PFSK-1 (cell line): ENCODE measurements around the gene INS.

Experiments used
- FOXP2 ChIP-seq: optimal IDR thresholded peaks from 2 replicates; pipeline ENCODE3; 2011; ENCODE audit warnings: borderline replicate concordance, control low read depth, inconsistent platforms; ENCODE audit not compliant: insufficient read depth; ENCODE audit errors: extremely low read length, extremely low read depth
- POLR2AphosphoS5 ChIP-seq: IDR thresholded peaks from 2 replicates; pipeline ENCODE4 v1.6.1; 2012; ENCODE audit warnings: low read depth, mild to moderate bottlenecking, control low read depth, low read length, moderate library complexity
- SIN3A ChIP-seq: IDR thresholded peaks from 2 replicates; pipeline ENCODE4 v1.6.1; 2012; ENCODE audit warnings: mild to moderate bottlenecking, low read length, moderate library complexity, borderline replicate concordance; ENCODE audit not compliant: insufficient read depth
- TAF1 ChIP-seq: IDR thresholded peaks from 2 replicates; pipeline ENCODE4 v1.6.1; 2012; ENCODE audit warnings: low read length, control low read depth, borderline replicate concordance; ENCODE audit not compliant: insufficient read depth
- TF ChIP-seq, protein P1 (sequence below), 2 experiments: IDR thresholded peaks; 2 replicates each; pipeline versions ENCODE4 v1.6.1 to v1.8.0; 2011 to 2012; ENCODE audit warnings: low read depth in 2 of 2, low read length in 2 of 2, control low read depth in 1 of 2, inconsistent platforms in 1 of 2, mild to moderate bottlenecking in 1 of 2, moderate library complexity in 1 of 2; ENCODE audit not compliant: insufficient read depth in 1 of 2

INS gene

DNA sequence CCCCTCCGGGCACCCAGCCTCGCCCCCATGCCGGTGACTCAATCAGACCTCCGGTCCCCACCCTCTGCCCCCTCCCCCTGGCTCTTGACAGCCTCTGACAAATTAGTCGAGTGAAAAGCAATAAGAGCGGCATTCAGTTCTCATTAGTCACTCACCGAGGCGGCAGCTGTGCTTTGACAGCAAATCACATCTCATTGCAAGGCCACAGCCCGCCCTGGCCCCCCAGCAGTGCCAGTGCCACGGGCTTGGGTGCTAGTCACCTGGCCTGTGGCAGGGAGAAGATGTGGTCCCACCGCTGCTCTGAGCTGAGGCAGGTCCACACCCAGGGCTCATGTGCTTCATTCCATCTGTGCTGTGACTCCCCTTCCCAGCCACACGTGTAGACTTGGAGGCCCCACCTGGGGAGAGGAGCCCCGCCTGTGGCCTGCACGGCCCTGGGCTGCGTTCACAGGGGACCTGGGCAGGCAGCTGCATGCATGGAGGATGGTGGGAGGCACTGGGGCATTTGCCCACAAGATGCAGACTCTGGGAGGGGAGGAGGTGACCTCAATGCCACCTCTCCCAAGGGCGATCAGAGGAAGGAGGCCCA, 18.0 kb upstream of the INS start:
- TF ChIP-seq POLR2AphosphoS5 (no peak), FOXP2 (no peak), SIN3A (no peak), TAF1 (no peak)
- TF ChIP-seq, protein P1, sequence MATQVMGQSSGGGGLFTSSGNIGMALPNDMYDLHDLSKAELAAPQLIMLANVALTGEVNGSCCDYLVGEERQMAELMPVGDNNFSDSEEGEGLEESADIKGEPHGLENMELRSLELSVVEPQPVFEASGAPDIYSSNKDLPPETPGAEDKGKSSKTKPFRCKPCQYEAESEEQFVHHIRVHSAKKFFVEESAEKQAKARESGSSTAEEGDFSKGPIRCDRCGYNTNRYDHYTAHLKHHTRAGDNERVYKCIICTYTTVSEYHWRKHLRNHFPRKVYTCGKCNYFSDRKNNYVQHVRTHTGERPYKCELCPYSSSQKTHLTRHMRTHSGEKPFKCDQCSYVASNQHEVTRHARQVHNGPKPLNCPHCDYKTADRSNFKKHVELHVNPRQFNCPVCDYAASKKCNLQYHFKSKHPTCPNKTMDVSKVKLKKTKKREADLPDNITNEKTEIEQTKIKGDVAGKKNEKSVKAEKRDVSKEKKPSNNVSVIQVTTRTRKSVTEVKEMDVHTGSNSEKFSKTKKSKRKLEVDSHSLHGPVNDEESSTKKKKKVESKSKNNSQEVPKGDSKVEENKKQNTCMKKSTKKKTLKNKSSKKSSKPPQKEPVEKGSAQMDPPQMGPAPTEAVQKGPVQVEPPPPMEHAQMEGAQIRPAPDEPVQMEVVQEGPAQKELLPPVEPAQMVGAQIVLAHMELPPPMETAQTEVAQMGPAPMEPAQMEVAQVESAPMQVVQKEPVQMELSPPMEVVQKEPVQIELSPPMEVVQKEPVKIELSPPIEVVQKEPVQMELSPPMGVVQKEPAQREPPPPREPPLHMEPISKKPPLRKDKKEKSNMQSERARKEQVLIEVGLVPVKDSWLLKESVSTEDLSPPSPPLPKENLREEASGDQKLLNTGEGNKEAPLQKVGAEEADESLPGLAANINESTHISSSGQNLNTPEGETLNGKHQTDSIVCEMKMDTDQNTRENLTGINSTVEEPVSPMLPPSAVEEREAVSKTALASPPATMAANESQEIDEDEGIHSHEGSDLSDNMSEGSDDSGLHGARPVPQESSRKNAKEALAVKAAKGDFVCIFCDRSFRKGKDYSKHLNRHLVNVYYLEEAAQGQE (IDR thresholded peaks at IDR 0.05; ENCODE audit: insufficient read depth in 1 of 2, low read depth in 2 of 2, low read length in 2 of 2), result no peak

DNA sequence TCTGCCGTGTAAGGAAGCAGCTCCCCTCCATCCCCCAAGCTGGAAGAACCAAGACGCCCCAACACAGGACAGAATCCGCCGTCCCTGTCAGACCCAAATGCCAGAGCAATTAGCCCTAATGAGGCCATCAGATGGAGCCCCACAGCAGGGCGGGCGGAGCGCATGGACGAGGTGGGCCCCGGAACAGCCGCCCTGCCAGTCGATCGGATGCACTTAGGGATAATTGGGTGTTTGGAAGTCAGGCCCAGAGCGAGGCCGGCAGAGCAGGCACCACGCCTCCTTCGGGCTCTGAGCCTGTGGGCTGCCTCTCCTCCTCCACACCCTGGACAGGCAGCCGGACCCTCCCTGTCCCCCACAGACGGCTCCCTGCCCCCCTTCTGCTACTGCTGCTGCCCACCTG, 16.1 kb upstream of the INS start:
- TF ChIP-seq SIN3A, result no peak
- TF ChIP-seq POLR2AphosphoS5, result no peak
- TF ChIP-seq, protein P1 (IDR thresholded peaks at IDR 0.05; ENCODE audit: insufficient read depth in 1 of 2, low read depth in 2 of 2, low read length in 2 of 2), result no peak
- no peak for TF ChIP-seq FOXP2
- no peak for TF ChIP-seq TAF1

DNA sequence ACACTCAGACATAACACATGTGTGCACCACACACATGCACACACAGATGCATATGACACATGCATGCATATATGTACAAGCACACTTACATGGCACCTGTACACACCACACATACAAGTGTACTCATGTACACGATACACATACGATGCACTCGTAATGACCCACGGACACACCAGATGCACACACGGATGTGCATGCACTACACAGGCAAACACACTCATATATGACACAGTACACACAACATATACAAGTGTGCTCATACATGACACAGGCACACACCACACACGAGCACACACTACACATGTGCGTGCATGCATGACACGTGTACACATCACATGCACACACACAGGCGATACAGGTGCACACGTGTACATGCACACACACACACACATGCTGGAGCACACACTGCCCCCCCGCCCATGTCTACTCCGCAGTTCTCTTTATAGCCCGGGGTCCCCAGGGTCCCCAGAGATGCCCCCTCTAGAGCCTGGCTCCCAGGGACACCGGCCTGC, 15.4 kb upstream of the INS start:
- no peak for TF ChIP-seq SIN3A
- no peak for TF ChIP-seq FOXP2
- no peak for TF ChIP-seq POLR2AphosphoS5
- TF ChIP-seq TAF1, result no peak

DNA sequence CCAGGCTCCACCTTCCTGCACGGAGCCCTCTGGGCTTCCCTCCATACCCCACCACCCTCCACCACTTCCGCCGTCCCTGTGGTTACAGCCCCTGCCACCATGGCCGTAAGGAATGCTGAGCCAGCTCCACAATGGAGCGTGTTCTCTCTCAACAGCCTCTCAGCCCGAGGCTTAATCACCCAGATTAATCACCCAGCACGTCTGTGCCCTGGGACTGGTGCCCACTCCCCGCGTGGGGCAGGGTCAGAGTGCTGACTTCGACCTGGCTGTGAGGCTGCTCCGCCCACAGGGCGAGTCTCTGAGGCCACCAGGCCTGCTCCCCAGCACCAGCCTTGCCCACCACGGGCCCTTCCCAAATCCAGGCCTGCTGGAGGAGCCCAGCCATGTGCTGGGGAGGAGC, 14.7 kb upstream of the INS start:
- TF ChIP-seq TAF1 (no peak), SIN3A (no peak), POLR2AphosphoS5 (no peak), FOXP2 (no peak)
- TF ChIP-seq, protein P1 (IDR thresholded peaks at IDR 0.05; ENCODE audit: insufficient read depth in 1 of 2, low read depth in 2 of 2, low read length in 2 of 2), result no peak

DNA sequence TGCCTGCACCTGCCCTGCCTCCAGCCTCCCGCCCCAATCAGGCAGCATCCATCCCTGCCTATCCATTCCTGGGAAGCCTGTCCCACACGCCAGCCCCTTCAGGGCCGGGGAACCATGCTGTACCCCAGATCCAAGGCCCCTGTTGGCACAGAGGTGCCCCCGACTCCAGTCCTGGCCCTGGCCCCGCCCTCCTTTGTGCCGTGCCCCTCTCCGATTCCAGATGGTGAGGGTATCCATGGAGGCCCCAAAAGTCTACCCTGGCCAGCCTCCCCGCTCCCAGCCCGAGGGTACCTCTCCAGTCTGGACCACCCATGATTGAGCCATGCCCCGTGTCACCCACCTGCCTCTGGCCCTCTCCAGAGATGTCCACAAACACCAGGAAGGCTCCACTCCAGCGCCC, 13.4 kb upstream of the INS start:
- no peak for TF ChIP-seq SIN3A
- TF ChIP-seq POLR2AphosphoS5, result no peak
- no peak for TF ChIP-seq TAF1
- no peak for TF ChIP-seq FOXP2
- TF ChIP-seq, protein P1 (IDR thresholded peaks at IDR 0.05; ENCODE audit: insufficient read depth in 1 of 2, low read depth in 2 of 2, low read length in 2 of 2), result no peak
